DOHH2 (cell line): Measurements from ENCODE around the gene RBAK.
"Not testable (repeated sequence)": the region's sequence is repeated elsewhere in the genome, so short reads cannot be mapped to it uniquely, and the experiment has no call there.

Experiments
- H3F3A ChIP-seq: fragments of 200-600 bp; sonication (generic), shearing (Covaris generic); 2 replicates; pipeline ENCODE4 v1.6.0; 2016; ENCODE audit warnings: antibody characterized with exemption, mild to moderate bottlenecking; ENCODE audit not compliant: control insufficient read depth, insufficient read depth
- H3K27ac ChIP-seq: fragments of 200-600 bp; sonication (generic); 2 replicates; pipeline ENCODE4 v1.5.1; 2014; ENCODE audit warnings: low read depth, mild to moderate bottlenecking, low read length, moderate library complexity
- H3K27me3 ChIP-seq: fragments of 200-600 bp; sonication (generic); 2 replicates; pipeline ENCODE4 v1.6.1; 2014; ENCODE audit warnings: mild to moderate bottlenecking, low read length, mixed read lengths; ENCODE audit not compliant: control insufficient read depth
- H3K36me3 ChIP-seq: fragments of 200-600 bp; sonication (generic); 2 replicates; pipeline ENCODE4 v1.6.1; 2014; ENCODE audit warnings: mild to moderate bottlenecking, low read length, moderate library complexity, mixed read lengths; ENCODE audit not compliant: control insufficient read depth
- H3K4me1 ChIP-seq: fragments of 200-600 bp; sonication (generic); 2 replicates; pipeline ENCODE4 v1.6.1; 2014; ENCODE audit warnings: mild to moderate bottlenecking, low read length, mixed read lengths; ENCODE audit not compliant: control insufficient read depth
- H3K4me2 ChIP-seq: fragments of 200-600 bp; sonication (generic); 2 replicates; pipeline ENCODE4 v1.6.0; 2014; ENCODE audit warnings: mild to moderate bottlenecking, low read length, moderate library complexity
- H3K4me3 ChIP-seq: fragments of 200-600 bp; sonication (generic); 2 replicates; pipeline ENCODE4 v1.5.1; 2014; ENCODE audit warnings: mild to moderate bottlenecking, low read length, mixed read lengths
- H3K79me2 ChIP-seq: fragments of 200-600 bp; sonication (generic); 2 replicates; pipeline ENCODE4 v1.6.1; 2014; ENCODE audit warnings: mild to moderate bottlenecking, low read length, mixed read lengths; ENCODE audit not compliant: control insufficient read depth
- H3K9me2 ChIP-seq: fragments of 200-600 bp; sonication (generic); replicated peaks from 2 replicates; pipeline ENCODE4 v1.6.1; 2014; ENCODE audit warnings: mild to moderate bottlenecking, low read length, mixed read lengths; ENCODE audit not compliant: control insufficient read depth
- H3K9me3 ChIP-seq: fragments of 200-600 bp; sonication (generic); 2 replicates; pipeline ENCODE4 v1.6.1; 2014; ENCODE audit warnings: antibody characterized with exemption, low read length, mixed read lengths; ENCODE audit not compliant: control insufficient read depth, insufficient read depth
- H4K20me1 ChIP-seq: fragments of 200-600 bp; sonication (generic); 2 replicates; pipeline ENCODE4 v1.6.0; 2014; ENCODE audit warnings: low read depth, mild to moderate bottlenecking, antibody characterized with exemption, low read length, moderate library complexity; ENCODE audit not compliant: control insufficient read depth, insufficient read depth
- CTCF ChIP-seq: fragments of 200-600 bp; sonication (generic); IDR thresholded peaks from one replicate; pipeline ENCODE4 v1.5.1; 2014; ENCODE audit warnings: antibody characterized with exemption, mild to moderate bottlenecking, low read depth, low read length; ENCODE audit not compliant: poor library complexity, severe bottlenecking
- EZH2phosphoT487 ChIP-seq: fragments of 200-600 bp; sonication (generic); IDR thresholded peaks from 2 replicates; pipeline ENCODE4 v1.6.1; 2017; ENCODE audit warnings: borderline replicate concordance, mild to moderate bottlenecking, antibody characterized with exemption, low read length, moderate library complexity, mixed read lengths

The RBAK gene

GRCh38 chr7:5082806-5083205 lies 37.1 kb downstream of the RBAK start:
- no peak for TF ChIP-seq CTCF
- no peak for TF ChIP-seq EZH2phosphoT487

GRCh38 chr7:5083311-5083711 lies 37.7 kb downstream of the RBAK start:
- no peak overlapping the region for H3K4me2 ChIP-seq
- no peak overlapping the region for H3K27ac ChIP-seq

More at GRCh38 chr7:5082806-5083205, 37.1 kb downstream of the RBAK start:
- no peaks in the 10 kb centered on the region for H3K36me3 ChIP-seq
- H3K79me2 ChIP-seq, result no peaks in the 10 kb centered on the region
- no peak overlapping the region for H3K4me3 ChIP-seq
- H3K9me3 ChIP-seq, result no peaks in the 10 kb centered on the region
- no peak overlapping the region for H3K27ac ChIP-seq
- H4K20me1 ChIP-seq, result no peaks in the 10 kb centered on the region
- H3K9me2 ChIP-seq, result no peaks in the 10 kb centered on the region
- no peaks in the 10 kb centered on the region for H3K27me3 ChIP-seq
- H3F3A ChIP-seq, result no peaks in the 10 kb centered on the region
- H3K4me1 ChIP-seq, result no peaks in the 10 kb centered on the region
- no peak overlapping the region for H3K4me2 ChIP-seq

GRCh38 chr7:5086256-5086655 lies 40.6 kb downstream of the RBAK start:
- Histone ChIP-seq H3K27me3 (no peaks in the 10 kb centered on the region), H3F3A (no peaks in the 10 kb centered on the region), H3K4me2 (no peak overlapping the region), H3K9me3 (no peaks in the 10 kb centered on the region), H4K20me1 (no peaks in the 10 kb centered on the region), H3K36me3 (no peaks in the 10 kb centered on the region), H3K4me3 (no peak overlapping the region), H3K9me2 (no peaks in the 10 kb centered on the region), H3K4me1 (no peaks in the 10 kb centered on the region), H3K79me2 (no peaks in the 10 kb centered on the region), H3K27ac (no peak overlapping the region)
- TF ChIP-seq EZH2phosphoT487, result no peak

More at GRCh38 chr7:5083311-5083711, 37.7 kb downstream of the RBAK start:
- TF ChIP-seq EZH2phosphoT487 (no peak), CTCF (no peak)
- no peaks in the 10 kb centered on the region for H3K9me2 ChIP-seq
- no peaks in the 10 kb centered on the region for H3K36me3 ChIP-seq
- no peaks in the 10 kb centered on the region for H3K9me3 ChIP-seq
- H4K20me1 ChIP-seq, result no peaks in the 10 kb centered on the region
- no peaks in the 10 kb centered on the region for H3F3A ChIP-seq
- H3K27me3 ChIP-seq, result no peaks in the 10 kb centered on the region
- H3K79me2 ChIP-seq, result no peaks in the 10 kb centered on the region
- H3K4me3 ChIP-seq, result no peak overlapping the region
- H3K4me1 ChIP-seq, result no peaks in the 10 kb centered on the region

- not testable (repeated sequence) for H3K9me3 ChIP-seq, H3K4me2 ChIP-seq, H3K36me3 ChIP-seq, H3K4me1 ChIP-seq, H3K9me2 ChIP-seq, H3F3A ChIP-seq, H3K4me3 ChIP-seq, H3K79me2 ChIP-seq, H3K27me3 ChIP-seq, H3K27ac ChIP-seq, H4K20me1 ChIP-seq
These were observed 42.7 kb downstream of the RBAK start for GRCh38 chr7:5088228-5088833.
